Measurements from ENCODE around the gene PGGHG.

The PGGHG gene

DNA sequence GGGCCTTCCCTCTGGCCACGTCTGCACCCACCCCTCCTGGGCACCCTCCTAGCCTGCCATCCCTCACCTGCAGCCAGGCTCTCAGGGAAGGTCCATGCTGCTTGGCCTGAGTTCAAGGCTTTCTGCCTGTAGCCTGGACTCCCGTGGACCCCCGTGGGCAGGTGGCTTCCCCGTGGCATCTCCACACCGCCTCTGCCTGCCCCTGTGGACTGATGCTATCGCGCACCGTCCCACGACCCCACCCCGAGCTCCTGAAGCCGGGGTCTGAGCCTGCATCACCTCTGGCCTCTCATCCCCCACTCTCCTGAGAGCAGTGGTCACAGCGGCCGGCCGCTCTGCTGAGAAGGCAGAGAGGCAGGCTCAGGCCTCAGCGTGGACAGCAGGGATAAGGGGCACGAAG, 5.9 kb downstream of the PGGHG start:
- DNase-seq (ENCODE audit: low read depth): no peak

DNA sequence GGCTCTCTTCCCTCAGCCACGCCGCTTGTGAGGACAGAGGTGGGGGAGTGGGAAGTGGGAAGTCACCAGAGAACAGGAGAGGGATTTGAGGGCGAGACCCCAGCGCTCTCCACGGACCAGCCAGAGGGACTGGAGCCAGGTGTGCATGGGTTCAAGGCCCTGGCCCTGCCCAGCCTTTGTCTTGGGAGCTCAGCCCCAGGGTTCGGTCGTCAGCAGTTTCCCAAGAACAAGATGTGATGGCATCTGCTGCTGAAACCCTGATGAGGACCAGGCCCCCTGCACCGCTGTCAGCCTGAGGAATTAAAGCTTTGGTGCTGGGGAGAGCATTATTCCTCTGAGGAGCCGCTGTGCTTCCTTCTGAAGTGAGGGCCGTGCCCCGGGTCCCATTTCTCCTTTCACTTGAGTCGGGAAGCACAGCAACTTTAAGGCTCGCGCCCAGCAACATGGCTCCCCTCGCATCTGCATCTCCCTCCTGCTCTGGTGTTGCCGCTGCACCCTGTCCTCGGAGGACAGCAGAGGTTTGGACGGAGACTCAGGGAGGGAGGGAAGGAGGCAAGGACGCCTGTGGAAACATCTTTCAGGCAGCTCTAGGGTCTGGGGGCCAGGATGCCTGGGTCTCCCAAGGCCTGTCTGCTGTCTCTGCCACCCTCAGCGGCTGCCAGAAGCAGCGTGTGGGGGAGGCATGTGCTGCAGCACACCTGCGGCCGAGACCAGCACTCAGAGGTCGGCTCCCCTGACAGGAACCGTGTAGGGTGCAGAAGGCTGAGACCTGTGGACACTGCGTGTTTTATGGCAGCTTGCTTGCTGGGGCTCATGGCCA, 6.6 kb downstream of the PGGHG start:
- no peak for DNase-seq (ENCODE audit: low read depth)
- no peak overlapping the region for H3K4me3 ChIP-seq (ENCODE audit: low read depth, low read length)
- TF ChIP-seq, protein P1, sequence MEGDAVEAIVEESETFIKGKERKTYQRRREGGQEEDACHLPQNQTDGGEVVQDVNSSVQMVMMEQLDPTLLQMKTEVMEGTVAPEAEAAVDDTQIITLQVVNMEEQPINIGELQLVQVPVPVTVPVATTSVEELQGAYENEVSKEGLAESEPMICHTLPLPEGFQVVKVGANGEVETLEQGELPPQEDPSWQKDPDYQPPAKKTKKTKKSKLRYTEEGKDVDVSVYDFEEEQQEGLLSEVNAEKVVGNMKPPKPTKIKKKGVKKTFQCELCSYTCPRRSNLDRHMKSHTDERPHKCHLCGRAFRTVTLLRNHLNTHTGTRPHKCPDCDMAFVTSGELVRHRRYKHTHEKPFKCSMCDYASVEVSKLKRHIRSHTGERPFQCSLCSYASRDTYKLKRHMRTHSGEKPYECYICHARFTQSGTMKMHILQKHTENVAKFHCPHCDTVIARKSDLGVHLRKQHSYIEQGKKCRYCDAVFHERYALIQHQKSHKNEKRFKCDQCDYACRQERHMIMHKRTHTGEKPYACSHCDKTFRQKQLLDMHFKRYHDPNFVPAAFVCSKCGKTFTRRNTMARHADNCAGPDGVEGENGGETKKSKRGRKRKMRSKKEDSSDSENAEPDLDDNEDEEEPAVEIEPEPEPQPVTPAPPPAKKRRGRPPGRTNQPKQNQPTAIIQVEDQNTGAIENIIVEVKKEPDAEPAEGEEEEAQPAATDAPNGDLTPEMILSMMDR (conservative IDR thresholded peaks at IDR 0.05; ENCODE audit: low read depth, low read length): no peak

More for the DNA sequence above, 5.9 kb downstream of the PGGHG start:
- H3K4me3 ChIP-seq (ENCODE audit: low read depth, low read length): no peak overlapping the region
- TF ChIP-seq, protein P1 (conservative IDR thresholded peaks at IDR 0.05; ENCODE audit: low read depth, low read length): no peak

DNA sequence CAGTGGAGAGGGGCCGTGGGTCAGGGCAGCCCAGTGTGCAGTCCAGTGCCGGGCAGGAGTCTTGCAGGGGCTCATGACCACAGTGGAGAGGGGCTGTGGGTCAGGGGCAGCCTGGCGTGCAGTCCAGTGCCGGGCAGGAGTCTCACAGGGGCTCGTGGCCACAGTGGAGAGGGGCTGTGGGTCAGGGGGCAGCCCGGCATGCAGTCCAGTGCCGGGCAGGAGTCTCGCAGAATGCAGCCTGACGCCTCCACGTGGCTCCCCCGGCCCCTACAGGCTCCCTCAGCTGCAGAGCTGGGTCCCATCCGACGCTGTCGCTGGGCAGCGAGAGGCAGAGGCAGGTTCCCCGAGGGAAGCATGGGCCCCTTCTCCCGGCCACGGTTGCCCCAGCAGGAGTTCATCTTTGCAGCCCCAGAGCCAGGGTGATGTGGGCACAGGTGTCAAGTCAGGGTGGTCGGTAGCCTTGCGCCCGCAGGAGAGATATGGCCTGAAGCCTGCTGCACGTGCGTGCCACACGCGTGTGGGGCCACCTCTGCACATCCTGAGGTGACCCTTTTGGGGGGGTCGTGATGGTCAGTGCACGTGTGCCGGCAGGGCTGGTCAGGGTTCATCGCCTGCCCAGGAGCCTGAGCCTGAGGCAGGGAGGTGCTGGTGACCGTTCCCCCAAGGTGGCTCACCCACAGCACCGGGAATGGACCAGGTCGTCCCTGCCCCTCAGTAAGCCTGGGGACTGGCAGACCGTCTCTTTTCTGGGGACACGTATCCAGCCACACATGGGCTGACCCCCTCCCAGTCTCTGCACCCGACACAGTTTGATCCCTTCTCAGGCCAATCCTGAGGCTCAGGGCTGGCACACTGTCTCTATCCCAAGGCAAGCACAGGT, 7.5 kb downstream of the PGGHG start:
- H3K4me3 ChIP-seq (ENCODE audit: low read depth, low read length): no peak overlapping the region
- no peak for DNase-seq (ENCODE audit: low read depth)
- TF ChIP-seq, protein P1 (conservative IDR thresholded peaks at IDR 0.05; ENCODE audit: low read depth, low read length): no peak

DNA sequence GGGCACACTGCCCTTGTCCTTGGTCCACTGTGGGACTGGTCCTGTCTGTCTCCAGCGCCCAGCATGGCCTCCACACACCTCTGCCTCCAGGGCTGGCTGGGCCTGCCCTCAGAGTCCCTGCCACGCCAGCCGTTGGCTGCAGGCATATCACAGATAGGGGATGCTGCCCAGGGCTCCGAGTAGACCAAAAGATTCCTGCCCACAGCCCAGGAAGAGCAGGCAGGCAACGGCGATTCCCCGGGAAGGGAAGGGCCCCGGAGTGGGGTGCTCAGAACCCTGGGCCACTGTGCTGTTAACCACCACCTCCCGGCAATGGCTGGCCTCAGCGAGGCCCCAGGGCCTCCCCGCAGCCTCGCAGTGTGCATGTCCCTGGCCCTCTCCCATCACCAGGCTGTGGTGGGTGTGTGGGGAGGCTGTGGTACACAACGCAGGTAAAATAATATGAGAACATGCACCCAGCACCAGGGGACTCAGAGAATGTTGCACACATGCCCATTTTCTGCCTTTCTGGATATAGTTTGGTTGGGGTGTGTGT, 8.2 kb downstream of the PGGHG start:
- DNase-seq (ENCODE audit: low read depth): no peak

DNA sequence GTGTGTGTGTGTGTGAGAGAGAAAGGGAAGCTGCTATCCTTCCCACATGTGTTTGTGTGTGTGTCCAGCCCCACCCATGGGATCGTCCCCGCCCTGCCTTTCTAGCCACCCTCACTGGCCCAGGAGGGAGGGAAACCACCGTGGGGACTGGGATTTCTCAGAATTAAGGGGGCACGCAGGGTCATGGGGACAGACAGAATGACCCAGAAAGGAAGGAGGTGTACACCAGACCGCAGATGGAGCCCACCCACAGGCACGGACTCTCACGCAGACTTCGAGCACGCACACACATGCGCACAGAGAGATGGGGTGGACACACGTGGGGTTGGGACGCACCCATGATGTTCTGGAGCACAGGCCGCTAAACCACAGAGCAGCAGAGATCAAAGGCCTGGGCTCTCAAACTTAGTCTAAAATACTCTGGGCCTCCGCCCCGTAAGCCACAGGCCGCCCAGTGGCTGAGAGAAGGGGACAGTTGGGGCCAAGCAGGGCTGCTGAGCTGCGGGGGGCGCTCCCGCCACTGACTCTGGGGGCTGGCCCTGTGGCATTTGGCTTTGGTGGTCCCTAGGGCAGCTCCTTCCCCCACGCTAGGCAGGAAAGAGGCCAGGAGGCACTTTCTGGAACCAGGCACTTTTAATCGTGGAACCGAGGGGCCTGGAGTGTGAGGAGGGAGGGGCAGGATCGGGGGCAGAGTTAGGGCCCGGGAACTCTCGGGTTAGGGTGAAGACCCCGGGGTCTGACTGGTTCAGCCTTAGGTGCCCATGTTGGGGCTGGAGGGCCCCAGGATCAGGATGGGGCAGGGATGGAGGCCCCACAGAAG, 8.9 kb downstream of the PGGHG start:
- no peak for DNase-seq (ENCODE audit: low read depth)
- TF ChIP-seq, protein P1 (conservative IDR thresholded peaks at IDR 0.05; ENCODE audit: low read depth, low read length): no peak
- H3K4me3 ChIP-seq (ENCODE audit: low read depth, low read length): no peak overlapping the region

More for the DNA sequence above, 8.2 kb downstream of the PGGHG start:
- no peak overlapping the region for H3K4me3 ChIP-seq (ENCODE audit: low read depth, low read length)
- TF ChIP-seq, protein P1 (conservative IDR thresholded peaks at IDR 0.05; ENCODE audit: low read depth, low read length): no peak

DNA sequence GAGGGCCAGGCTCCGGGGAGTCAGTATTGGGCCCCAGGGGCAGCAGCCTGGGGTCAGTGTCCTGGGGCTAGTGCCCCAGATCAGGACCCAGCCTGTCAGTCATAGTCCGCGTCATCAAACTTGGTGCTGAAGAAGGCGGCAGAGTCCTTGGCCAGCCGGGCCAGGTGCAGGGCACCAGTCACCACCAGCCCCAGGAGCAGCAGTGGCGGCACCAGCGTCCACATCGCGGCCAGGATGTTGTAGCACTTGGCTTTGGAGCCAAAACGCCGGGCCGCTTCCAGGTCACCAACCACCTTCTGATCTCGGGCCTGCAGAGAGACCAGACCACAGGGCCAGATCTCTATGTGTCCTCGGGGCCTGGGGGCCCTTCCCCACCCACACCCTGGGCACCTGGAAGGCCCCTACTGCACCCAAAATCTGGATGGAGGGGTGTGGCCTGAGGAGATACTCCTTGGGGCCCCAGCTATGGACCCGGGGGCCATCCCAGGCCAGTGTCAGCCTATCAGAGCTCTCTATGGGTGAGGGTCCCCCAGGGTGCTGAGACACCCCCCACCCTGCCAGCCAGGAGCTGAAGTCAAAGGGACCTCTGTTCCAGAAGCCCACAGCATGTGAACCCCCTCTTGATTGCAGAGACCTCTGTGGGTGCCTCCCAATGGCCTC, 9.6 kb downstream of the PGGHG start:
- H3K4me3 ChIP-seq (ENCODE audit: low read depth, low read length): no peak overlapping the region
- no peak for DNase-seq (ENCODE audit: low read depth)
- TF ChIP-seq, protein P1 (conservative IDR thresholded peaks at IDR 0.05; ENCODE audit: low read depth, low read length): no peak

Measured in choroid plexus epithelial cell (primary cell).